C4-2B (cell line): ENCODE data around the gene TFEB.

Experiments
- H3K27ac ChIP-seq: fragments of 450-650 bp; 2 replicates; pipeline ENCODE4 v1.5.1; 2017
- ZFX ChIP-seq: fragments of 450-650 bp; IDR thresholded peaks from 2 replicates; pipeline ENCODE4 v1.6.1; 2017
- TF ChIP-seq, protein P1 (sequence below): fragments of 450-650 bp; conservative IDR thresholded peaks from 2 replicates; pipeline ENCODE4 v1.5.1; 2017; ENCODE audit warnings: mild to moderate bottlenecking

TFEB gene

DNA sequence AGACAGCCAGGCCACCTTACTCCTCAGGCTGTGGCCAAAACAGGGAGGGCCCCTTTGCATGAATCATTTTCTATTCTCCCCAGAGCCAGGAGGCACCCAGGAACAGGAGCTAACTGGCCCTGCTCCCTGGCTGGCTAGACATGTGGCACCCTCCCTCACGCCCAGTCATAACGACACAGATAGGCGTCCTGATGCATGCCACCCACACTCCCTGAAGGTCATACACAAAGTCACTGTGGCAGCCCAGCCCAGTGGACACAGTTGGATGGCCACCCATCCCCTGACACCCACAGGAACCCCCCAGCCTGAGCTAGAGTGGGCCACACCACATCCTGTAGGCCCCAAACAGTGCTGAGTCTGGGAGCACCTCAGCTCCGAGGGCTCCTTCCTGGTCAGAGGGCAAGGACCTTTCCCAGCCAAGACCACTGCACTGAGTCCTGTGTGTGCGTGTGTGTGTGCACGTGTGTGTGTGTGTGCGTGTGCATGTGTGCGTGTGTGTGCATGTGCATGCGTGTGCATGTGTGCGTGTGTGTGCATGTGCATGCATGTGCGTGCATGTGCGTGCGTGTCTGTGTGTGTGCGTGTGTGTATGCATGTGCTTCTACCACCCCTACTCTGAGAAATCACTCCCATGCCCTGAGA is 21.6 kb downstream of the TFEB start:
- TF ChIP-seq, protein P1, sequence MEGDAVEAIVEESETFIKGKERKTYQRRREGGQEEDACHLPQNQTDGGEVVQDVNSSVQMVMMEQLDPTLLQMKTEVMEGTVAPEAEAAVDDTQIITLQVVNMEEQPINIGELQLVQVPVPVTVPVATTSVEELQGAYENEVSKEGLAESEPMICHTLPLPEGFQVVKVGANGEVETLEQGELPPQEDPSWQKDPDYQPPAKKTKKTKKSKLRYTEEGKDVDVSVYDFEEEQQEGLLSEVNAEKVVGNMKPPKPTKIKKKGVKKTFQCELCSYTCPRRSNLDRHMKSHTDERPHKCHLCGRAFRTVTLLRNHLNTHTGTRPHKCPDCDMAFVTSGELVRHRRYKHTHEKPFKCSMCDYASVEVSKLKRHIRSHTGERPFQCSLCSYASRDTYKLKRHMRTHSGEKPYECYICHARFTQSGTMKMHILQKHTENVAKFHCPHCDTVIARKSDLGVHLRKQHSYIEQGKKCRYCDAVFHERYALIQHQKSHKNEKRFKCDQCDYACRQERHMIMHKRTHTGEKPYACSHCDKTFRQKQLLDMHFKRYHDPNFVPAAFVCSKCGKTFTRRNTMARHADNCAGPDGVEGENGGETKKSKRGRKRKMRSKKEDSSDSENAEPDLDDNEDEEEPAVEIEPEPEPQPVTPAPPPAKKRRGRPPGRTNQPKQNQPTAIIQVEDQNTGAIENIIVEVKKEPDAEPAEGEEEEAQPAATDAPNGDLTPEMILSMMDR = no peak
- no peak for TF ChIP-seq ZFX
- H3K27ac ChIP-seq = peak overlapping the region; percentile 68

DNA sequence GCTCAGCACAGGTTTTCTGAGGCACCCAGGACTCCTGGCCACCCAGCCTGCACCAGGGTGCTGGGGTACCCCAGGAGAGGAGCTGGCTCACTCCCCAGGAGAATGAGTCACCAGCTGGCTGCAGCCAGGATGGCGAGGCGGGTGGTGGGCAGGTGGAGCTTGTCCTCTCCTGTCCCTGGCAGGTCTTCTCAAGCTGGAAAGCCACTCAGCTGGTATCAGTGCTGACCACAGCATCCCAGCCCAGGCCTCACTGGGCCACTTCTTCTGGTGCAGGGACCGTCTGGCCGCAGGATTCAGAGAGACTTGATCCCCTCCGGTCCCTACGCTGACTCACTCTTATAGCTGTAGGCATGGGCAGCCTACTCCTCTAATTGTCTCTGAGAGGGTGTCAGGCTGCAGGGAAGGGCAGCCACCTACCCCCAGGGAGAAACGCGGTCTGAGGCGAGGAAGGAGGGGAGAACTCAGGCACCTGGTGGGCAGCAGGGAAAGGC is 22.2 kb downstream of the TFEB start:
- TF ChIP-seq, protein P1 = no peak
- no peak for TF ChIP-seq ZFX
- peak overlapping the region; percentile 68 for H3K27ac ChIP-seq

DNA sequence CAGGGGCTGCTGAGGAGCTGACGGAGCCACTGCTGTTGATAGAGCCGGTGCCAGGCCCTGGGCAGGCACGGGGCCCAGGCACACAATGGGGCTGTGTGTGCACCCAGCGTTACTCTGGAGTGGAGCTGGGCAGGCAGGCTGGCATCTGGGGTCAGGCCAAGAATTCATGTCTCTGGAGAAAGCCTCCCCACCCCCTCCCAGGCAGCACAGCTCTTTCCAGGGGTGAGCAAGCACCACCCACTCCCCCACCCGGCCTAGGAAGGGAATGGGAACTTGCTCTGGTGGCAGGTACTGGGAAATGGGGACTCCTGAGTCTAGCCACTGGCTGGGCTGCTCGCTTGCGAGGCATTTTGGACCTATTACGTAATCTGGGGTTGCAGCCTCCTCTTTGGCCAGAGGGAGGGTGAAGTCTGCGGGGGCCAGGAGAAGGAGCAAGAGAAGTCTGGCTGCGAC is 22.7 kb downstream of the TFEB start:
- H3K27ac ChIP-seq = peak overlapping the region; percentile 68
- TF ChIP-seq, protein P1 = no peak
- no peak for TF ChIP-seq ZFX

DNA sequence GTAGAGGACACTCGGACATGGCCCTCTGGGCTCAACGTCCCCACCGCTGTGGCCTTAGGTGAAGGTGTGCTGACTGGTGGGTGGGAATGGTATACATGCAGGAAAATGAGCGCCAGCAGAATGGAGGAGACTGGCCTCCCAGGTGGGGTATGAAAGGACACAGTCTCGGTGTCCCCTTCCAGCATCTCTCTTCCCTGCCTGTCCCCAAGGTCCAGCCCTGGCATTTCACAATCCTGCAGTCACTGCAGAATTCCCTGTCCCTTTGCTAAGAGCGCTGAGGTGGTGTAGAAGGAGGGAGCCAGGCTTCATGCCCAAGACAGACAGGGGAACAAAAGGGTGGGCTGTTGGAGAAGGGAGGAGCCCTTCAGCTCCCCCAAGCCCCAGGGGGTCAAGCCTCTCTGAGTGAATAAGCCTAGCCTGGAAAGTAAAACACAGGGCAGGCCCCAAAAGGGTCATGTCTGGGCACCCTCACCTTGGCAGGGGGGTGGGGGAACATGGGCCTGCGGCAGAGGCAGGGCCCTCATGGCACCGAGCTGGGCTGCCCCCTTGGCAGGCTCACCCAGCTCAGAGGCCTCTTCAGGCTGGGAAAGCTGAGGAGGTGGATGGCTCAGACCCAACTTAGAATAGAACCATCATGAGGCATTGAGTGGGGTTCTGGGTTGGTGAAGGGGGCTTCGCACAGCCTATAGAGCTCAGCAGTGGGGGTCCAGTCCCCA is 23.9 kb downstream of the TFEB start:
- peak overlapping the region; percentile 68 for H3K27ac ChIP-seq
- no peak for TF ChIP-seq ZFX
- TF ChIP-seq, protein P1 = no peak

DNA sequence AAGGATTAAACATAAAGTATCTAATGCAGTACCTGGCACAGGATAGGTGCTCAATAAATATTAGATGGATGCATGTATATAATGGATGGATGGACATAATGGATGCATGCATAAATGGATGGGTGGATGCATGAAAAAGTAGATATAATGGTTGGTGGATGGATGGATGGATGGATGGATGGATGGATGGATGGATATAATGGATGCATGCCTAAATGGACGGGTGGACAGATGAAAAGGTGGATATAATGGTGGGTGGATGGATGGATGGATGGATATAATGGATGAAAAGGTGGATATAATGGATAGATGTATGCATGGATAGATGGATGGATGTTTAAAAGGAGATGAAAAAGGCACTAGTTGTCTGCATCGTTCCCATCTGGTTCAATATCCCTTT is 26.0 kb downstream of the TFEB start:
- H3K27ac ChIP-seq = no peak overlapping the region
- TF ChIP-seq, protein P1 = no peak
- no peak for TF ChIP-seq ZFX

DNA sequence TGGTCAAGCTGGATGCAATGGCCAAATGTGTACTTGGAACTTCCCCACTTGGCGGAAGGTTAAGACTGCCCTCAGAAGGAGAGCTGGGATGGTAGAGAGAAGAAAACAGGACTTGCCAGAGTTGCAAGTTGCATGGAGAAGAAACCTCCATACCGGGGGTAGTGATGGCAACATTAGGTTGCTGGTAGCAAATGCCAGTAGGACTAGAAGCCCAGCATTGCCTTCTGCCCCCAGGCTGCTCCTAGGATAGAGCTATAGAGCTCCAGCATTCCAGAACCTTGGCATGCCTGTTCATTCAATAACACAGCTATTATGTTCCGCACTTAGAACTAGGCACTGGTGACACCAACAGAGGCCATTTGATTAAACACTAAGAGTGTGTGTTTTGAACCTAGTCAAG is 26.6 kb downstream of the TFEB start:
- TF ChIP-seq, protein P1 = no peak
- no peak for TF ChIP-seq ZFX
- no peak overlapping the region for H3K27ac ChIP-seq

DNA sequence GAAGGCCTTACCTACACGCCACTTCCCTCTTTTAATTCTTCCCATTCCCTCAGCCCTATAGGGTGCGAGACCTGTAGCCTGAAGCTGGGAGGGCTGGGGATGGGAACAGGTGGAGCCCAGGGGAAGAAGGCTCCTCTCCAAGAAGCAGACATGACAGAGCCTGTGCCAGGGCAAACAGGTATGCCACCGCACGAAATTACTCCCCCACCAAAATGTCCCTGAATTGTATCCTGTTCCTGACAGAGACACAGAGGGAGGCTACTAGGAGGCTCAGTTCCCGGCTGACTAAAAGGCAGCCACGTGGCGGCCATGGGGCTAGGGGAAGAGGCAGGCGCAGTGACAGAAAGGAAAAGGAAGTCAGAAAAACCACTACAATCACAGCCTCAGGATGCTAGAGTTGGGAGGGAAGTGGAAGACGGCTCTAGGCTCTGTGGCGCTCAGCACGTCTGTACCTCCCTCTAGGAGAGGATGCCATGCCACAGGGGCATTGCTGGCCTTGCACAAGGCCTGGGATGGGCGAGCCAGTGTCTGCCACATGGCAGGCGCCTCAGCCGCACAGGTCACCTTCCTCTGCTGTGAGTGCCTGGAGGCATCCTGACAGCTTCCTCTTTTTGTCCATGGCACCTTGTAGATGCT is 27.7 kb downstream of the TFEB start:
- H3K27ac ChIP-seq = no peak overlapping the region
- TF ChIP-seq, protein P1 = no peak
- no peak for TF ChIP-seq ZFX
